GM18868 (cell line): Measurements from ENCODE around the gene ABLIM1.
A peak's percentile ranks its signal among the peaks of the same experiment; 100 is the strongest.

Experiments
- ATAC-seq: cut with Tn5 transposase; IDR thresholded peaks from one replicate; pipeline ENCODE4 v1.9.1; 2021; ENCODE audit warnings: mild to moderate bottlenecking, moderate library complexity; ENCODE audit not compliant: unreplicated experiment

ABLIM1 gene

GRCh38 chr10:114551636-114551972, 106.5 kb downstream of the ABLIM1 start:
- ATAC-seq = no peak

GRCh38 chr10:114550756-114551635, 107.1 kb downstream of the ABLIM1 start:
- ATAC-seq = no peak

GRCh38 chr10:114548662-114549061, 109.4 kb downstream of the ABLIM1 start:
- no peak for ATAC-seq

- no peak for ATAC-seq
Observed at GRCh38 chr10:114547514-114547913, 110.6 kb downstream of the ABLIM1 start.

GRCh38 chr10:114547056-114547455, 111.0 kb downstream of the ABLIM1 start:
- ATAC-seq = no peak

- no peak for ATAC-seq
Observed at GRCh38 chr10:114545819-114546218, 112.3 kb downstream of the ABLIM1 start.

GRCh38 chr10:114545071-114545470, 113.0 kb downstream of the ABLIM1 start:
- no peak for ATAC-seq

GRCh38 chr10:114544045-114544659, 113.9 kb downstream of the ABLIM1 start:
- peak; percentile 89 for ATAC-seq

- ATAC-seq = no peak
Observed at GRCh38 chr10:114543456-114543855, 114.6 kb downstream of the ABLIM1 start.

- ATAC-seq = no peak
Observed at GRCh38 chr10:114542373-114542772, 115.7 kb downstream of the ABLIM1 start.

- ATAC-seq = no peak
Observed at GRCh38 chr10:114541797-114542160, 116.3 kb downstream of the ABLIM1 start.

- ATAC-seq = no peak
Observed at GRCh38 chr10:114541081-114541796, 116.8 kb downstream of the ABLIM1 start.

- no peak for ATAC-seq
Observed at GRCh38 chr10:114540236-114540635, 117.8 kb downstream of the ABLIM1 start.

GRCh38 chr10:114539623-114540022, 118.5 kb downstream of the ABLIM1 start:
- no peak for ATAC-seq

GRCh38 chr10:114538181-114538906, 119.7 kb downstream of the ABLIM1 start:
- peak; percentile 52 for ATAC-seq

- ATAC-seq = no peak
Observed at GRCh38 chr10:114537736-114538135, 120.3 kb downstream of the ABLIM1 start.

- ATAC-seq = no peak
Observed at GRCh38 chr10:114534571-114534981, 123.5 kb downstream of the ABLIM1 start.

GRCh38 chr10:114532226-114532625, 125.8 kb downstream of the ABLIM1 start:
- no peak for ATAC-seq

- peak; percentile 96 for ATAC-seq
Observed at GRCh38 chr10:114526504-114527238, 131.4 kb downstream of the ABLIM1 start.

- ATAC-seq = peak; percentile 26
Observed at GRCh38 chr10:114526126-114526503, 132.0 kb downstream of the ABLIM1 start.
